SK-N-MC (cell line): Measurements from ENCODE around the gene CALCA.

ENCODE experiments used
- EZH2 ChIP-seq: fragments of 200-600 bp; sonication (generic); IDR thresholded peaks from one replicate; pipeline ENCODE4 v1.6.1; 2017; ENCODE audit warnings: antibody characterized with exemption
- POLR2AphosphoS5 ChIP-seq: IDR thresholded peaks from 2 replicates; pipeline ENCODE4 v1.6.1; 2012; ENCODE audit warnings: mild to moderate bottlenecking, low read depth, low read length, borderline replicate concordance

DNA sequence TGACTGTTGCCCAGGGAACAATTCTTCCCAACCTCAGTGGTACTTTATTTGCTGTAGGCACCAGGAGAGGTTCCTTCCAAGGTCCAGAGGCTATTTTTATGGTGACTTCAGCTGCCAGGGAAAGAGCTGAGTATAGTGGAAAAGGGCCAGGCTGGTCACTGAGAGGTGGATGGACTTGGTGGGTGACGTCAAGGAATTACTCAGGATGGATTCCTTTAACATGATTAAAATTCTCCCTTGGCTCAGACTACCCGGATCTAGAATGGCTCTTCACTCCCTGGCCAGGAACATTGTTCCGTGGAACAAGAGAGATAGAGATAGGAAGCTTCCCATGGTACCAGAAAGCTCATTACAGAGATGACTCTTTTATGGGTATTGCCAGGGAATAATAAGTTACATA is 8.7 kb upstream of the CALCA start:
- TF ChIP-seq POLR2AphosphoS5 (no peak), EZH2 (no peak)
